ENCODE measurements around the gene HOXA3.

The HOXA3 gene

GRCh38 chr7:27113991-27114769 is 38.2 kb downstream of the HOXA3 start:
- DNase-seq (ENCODE audit: low read depth), result no peak

GRCh38 chr7:27112955-27113949 is 39.1 kb downstream of the HOXA3 start:
- DNase-seq (ENCODE audit: low read depth), result no peak

- DNase-seq (ENCODE audit: low read depth), result no peak
These were observed 40.0 kb downstream of the HOXA3 start for GRCh38 chr7:27112361-27112760.

- no peak for DNase-seq (ENCODE audit: low read depth)
These were observed 40.6 kb downstream of the HOXA3 start for GRCh38 chr7:27111751-27112277.

- no peak for DNase-seq (ENCODE audit: low read depth)
These were observed 41.2 kb downstream of the HOXA3 start for GRCh38 chr7:27111042-27111750.

GRCh38 chr7:27110186-27111031 is 42.0 kb downstream of the HOXA3 start:
- DNase-seq (ENCODE audit: low read depth), result no peak

- DNase-seq (ENCODE audit: low read depth), result no peak
These were observed 42.8 kb downstream of the HOXA3 start for GRCh38 chr7:27109466-27110185.

GRCh38 chr7:27108390-27109127 is 43.8 kb downstream of the HOXA3 start:
- DNase-seq (ENCODE audit: low read depth), result no peak

- DNase-seq (ENCODE audit: low read depth), result no peak
These were observed 44.7 kb downstream of the HOXA3 start for GRCh38 chr7:27107391-27108381.

- no peak for DNase-seq (ENCODE audit: low read depth)
These were observed 45.5 kb downstream of the HOXA3 start for GRCh38 chr7:27106901-27107240.

GRCh38 chr7:27106181-27106900 is 46.0 kb downstream of the HOXA3 start:
- no peak for DNase-seq (ENCODE audit: low read depth)

GRCh38 chr7:27105301-27106031 is 46.9 kb downstream of the HOXA3 start:
- DNase-seq (ENCODE audit: low read depth), result no peak

GRCh38 chr7:27104341-27105058 is 47.9 kb downstream of the HOXA3 start:
- DNase-seq (ENCODE audit: low read depth), result no peak

GRCh38 chr7:27103489-27104226 is 48.7 kb downstream of the HOXA3 start:
- no peak for DNase-seq (ENCODE audit: low read depth)

GRCh38 chr7:27102581-27103442 is 49.6 kb downstream of the HOXA3 start, which contains the start of gene HOXA2:
HOXA2 (minus strand) TSS chr7:27102683; CDS start chr7:27102500, 183 bp downstream.
- no peak for DNase-seq (ENCODE audit: low read depth)
